Prostate gland (tissue), 2 donors: ENCODE measurements around the gene ANGPTL8. TPM values are rescaled to one million over a fixed set of nuclear protein-coding genes. Genes with fewer than 3 reads are reported as not detected.

Experiments
- DNase-seq: peaks from one replicate; pipeline ENCODE4 v3.0.0-alpha.2; 2019; ENCODE audit warnings: low spot score
- H3K27ac ChIP-seq, 2 donors: fragments of 200-600 bp; sonication (generic); 2 replicates each; pipeline ENCODE4 v1.5.1; 2017 to 2019
- H3K27me3 ChIP-seq: fragments of 200-600 bp; sonication (generic); replicated peaks from 2 replicates; pipeline ENCODE4 v1.5.1; 2019; ENCODE audit not compliant: insufficient read depth
- H3K36me3 ChIP-seq, 2 donors: fragments of 200-600 bp; sonication (generic); 1 replicate in 1 of 2; 2 replicates in 1 of 2; pipeline versions ENCODE4 v1.5.1 to v1.8.1; 2017 to 2019
- H3K4me1 ChIP-seq: fragments of 200-600 bp; sonication (generic); replicated peaks from 2 replicates; pipeline ENCODE4 v1.5.1; 2019
- H3K4me3 ChIP-seq, 2 donors: fragments of 200-600 bp; sonication (generic); 2 replicates each; pipeline ENCODE4 v1.5.1; 2017 to 2019
- H3K9me3 ChIP-seq: fragments of 200-600 bp; sonication (generic); 2 replicates; pipeline ENCODE4 v1.5.1; 2017
- CTCF ChIP-seq, 4 experiments: fragments of 200-600 bp in 2 of 4; fragments of 450-650 bp in 2 of 4; sonication (generic) in 2 of 4; IDR thresholded peaks; 1 replicate in 3 of 4; 2 replicates in 1 of 4; pipeline ENCODE4 v1.5.1; 2016 to 2019; ENCODE audit warnings: antibody characterized with exemption in 4 of 4, mild to moderate bottlenecking in 2 of 4, moderate library complexity in 2 of 4
- POLR2A ChIP-seq: fragments of 450-650 bp; IDR thresholded peaks from one replicate; pipeline ENCODE4 v1.6.1; 2016; ENCODE audit warnings: antibody characterized with exemption, mild to moderate bottlenecking
- POLR2AphosphoS5 ChIP-seq: sonication (generic); formaldehyde crosslinking; IDR thresholded peaks from one replicate; pipeline ENCODE4 v1.6.1; 2017; ENCODE audit warnings: antibody characterized with exemption
- WGBS: methylation state at CpG from one replicate; pipeline ENCODE4 v1.1.5; 2018; 5-methylcytosine and 5-hydroxymethylcytosine counted together
- intact Hi-C: fragments of 100-400 bp; cut with DNase I; formaldehyde crosslinking; loops from one replicate; pipeline ENCODE4 v1.14.2; 2022
- total RNA-seq, 2 donors: library from RNA; depleted of rRNA; stranded (reverse); fragments of >200 nt; gene quantifications; one replicate each; pipeline ENCODE4 v1.1.0, GENCODE V29; 2016

The ANGPTL8 gene
- total RNA-seq, 2 donors from 2014 or later = not detected

GRCh38 chr19:11238781-11239376 lies 540 bp upstream of the ANGPTL8 start:
- H3K4me1 ChIP-seq = no peaks in the 10 kb centered on the region
- no peaks in the 10 kb centered on the region for H3K36me3 ChIP-seq
- no peak overlapping the region for H3K4me3 ChIP-seq
- H3K27me3 ChIP-seq = no peaks in the 10 kb centered on the region
- H3K9me3 ChIP-seq = no peaks in the 10 kb centered on the region
- H3K27ac ChIP-seq = no peak overlapping the region
- intact Hi-C loops = no loop called here
- 87% methylated on average over 6 of the region's 6 CpGs for WGBS
- TF ChIP-seq CTCF (IDR thresholded peaks at IDR 0.05) (no peak), POLR2AphosphoS5 (no peak), POLR2A (no peak)
- DNase-seq = no peak

- no peaks in the 10 kb centered on the region for H3K9me3 ChIP-seq
- H3K27ac ChIP-seq = no peak overlapping the region
- DNase-seq = no peak
- no peak for TF ChIP-seq POLR2A
- 94% methylated on average over 8 of the region's 8 CpGs for WGBS
- H3K4me3 ChIP-seq = no peak overlapping the region
- intact Hi-C loops = no loop called here
- H3K27me3 ChIP-seq = no peaks in the 10 kb centered on the region
- no peaks in the 10 kb centered on the region for H3K4me1 ChIP-seq
- no peaks in the 10 kb centered on the region for H3K36me3 ChIP-seq
These were observed 607 bp downstream of the ANGPTL8 start for GRCh38 chr19:11240008-11240444.

- Histone ChIP-seq H3K36me3 (no peaks in the 10 kb centered on the region), H3K27me3 (no peaks in the 10 kb centered on the region), H3K4me1 (no peaks in the 10 kb centered on the region), H3K9me3 (no peaks in the 10 kb centered on the region), H3K4me3 (no peak overlapping the region), H3K27ac (no peak overlapping the region)
- intact Hi-C loops = no loop called here
- TF ChIP-seq POLR2A = no peak
- TF ChIP-seq POLR2AphosphoS5 = no peak
- no peak for TF ChIP-seq CTCF (IDR thresholded peaks at IDR 0.05)
- DNase-seq = no peak
- WGBS = 64% methylated on average over 11 of the region's 11 CpGs
These were observed 2.6 kb downstream of the ANGPTL8 start for GRCh38 chr19:11242025-11242424.

DNA sequence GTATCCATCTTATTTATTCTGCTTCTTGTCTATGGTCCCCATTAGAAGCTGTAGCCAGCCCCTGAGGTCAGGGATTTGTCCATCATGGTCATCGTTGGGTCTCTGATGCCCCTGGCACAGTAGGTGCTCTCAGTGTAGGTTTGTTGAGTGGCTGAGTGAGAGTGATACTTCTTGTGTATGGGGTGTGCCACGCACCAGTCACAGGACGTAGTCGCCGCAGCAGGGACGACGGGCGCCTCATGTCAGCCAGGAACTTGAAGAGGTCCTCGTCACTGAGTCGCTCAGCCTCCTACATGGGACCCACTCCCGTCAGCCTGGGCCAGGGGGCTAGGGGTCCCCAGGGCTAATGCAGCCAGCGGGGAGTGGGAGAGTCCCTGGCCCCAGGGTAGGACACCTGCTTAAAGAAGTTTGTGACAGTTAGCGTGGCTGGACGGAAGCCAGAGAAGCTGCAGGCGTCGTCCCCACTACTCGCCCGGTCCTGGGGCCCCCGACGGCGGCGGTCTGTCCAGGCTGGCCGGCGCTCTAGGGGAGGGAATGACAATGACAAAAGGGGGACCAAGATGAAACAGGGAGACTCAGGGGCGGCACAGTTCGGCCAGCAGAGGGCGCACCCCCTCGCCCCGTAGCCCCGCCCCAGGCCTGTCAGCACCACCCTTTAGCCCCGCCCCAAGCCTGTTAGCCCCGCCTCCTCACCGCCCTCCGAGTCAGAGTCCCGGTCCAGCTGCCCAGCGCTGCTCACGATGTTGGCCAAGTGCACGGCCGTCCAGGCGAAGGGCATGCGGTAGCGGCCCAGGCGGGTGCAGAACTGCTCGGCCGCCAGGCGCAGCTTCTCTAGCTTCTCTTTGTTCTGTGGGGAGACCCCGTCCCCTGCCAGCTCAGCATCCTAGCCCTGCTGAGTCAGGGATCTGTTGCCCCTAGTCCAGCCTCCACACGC lies 3.7 kb downstream of the ANGPTL8 start:
- Histone ChIP-seq H3K27me3 (no peaks in the 10 kb centered on the region), H3K9me3 (no peaks in the 10 kb centered on the region), H3K36me3 (no peaks in the 10 kb centered on the region), H3K4me1 (no peaks in the 10 kb centered on the region), H3K27ac (peak overlapping the region in 1 of 2 donors; percentile 13), H3K4me3 (no peak overlapping the region)
- intact Hi-C loops = no loop called here
- TF ChIP-seq POLR2AphosphoS5 (peak; percentile 25), POLR2A (no peak), CTCF (IDR thresholded peaks at IDR 0.05) (peak; percentile 41 to 87 (median 51))
- 48% methylated on average over 43 of the region's 48 CpGs for WGBS
- DNase-seq = peak; percentile 79

- no peaks in the 10 kb centered on the region for H3K27me3 ChIP-seq
- no peaks in the 10 kb centered on the region for H3K36me3 ChIP-seq
- no peaks in the 10 kb centered on the region for H3K4me1 ChIP-seq
- no peaks in the 10 kb centered on the region for H3K9me3 ChIP-seq
- 92% methylated on average over 7 of the region's 7 CpGs for WGBS
- DNase-seq = no peak
- peak overlapping the region in 1 of 2 donors; percentile 13 for H3K27ac ChIP-seq
- intact Hi-C loops = no loop called here
- H3K4me3 ChIP-seq = no peak overlapping the region
- TF ChIP-seq POLR2AphosphoS5 (no peak), POLR2A (no peak), CTCF (IDR thresholded peaks at IDR 0.05) (no peak)
These were observed 4.4 kb downstream of the ANGPTL8 start for GRCh38 chr19:11243798-11244169.
